IPS-11a (cell line): ENCODE results near the gene RUNX1.
"Not testable (repeated sequence)": the region's sequence is repeated elsewhere in the genome, so short reads cannot be mapped to it uniquely, and the experiment has no call there.

ENCODE experiments used
- H3K4me3 ChIP-seq: one replicate; pipeline ENCODE4 v1.5.1; 2013; ENCODE audit warnings: low read depth, low read length, control low read depth

RUNX1 gene

DNA sequence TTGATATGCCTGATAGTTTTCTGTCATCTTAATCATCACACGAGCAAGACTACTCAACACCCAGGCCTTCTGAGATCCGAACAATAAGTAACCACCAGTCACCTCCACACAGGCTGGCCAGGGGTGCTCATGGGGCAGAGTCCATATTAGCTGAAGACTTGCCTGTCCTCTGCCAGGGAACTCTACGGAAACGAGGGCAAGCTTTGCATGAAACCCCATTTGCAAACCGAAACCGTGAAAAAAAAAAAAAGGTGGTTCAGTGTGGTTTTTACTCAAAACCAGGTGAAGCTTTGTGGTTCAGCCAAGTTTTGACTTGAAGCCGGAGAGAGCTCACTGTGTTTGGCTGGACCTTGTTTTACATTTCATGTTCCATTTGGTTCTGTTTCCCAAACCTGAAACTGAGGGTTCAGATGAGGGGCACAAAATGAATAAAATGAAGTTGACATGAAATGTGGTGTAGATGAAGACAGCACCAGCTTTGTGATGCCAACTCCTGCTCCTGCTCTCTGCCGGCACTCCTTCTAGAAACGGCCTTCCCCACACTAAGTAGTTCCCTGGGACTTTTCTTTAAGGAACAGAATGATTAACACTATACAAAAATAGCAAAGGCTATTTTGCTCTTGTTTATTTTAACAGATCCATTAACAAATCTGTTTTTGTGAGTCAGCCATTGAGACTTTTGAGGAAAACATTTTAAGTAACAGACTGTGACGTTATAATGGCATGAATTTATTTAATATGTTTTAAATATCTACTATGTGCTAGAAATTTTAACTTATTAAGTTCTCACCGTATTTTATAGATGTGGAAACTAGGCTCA lies 74.7 kb downstream of the RUNX1 start:
- H3K4me3 ChIP-seq = no peak overlapping the region

DNA sequence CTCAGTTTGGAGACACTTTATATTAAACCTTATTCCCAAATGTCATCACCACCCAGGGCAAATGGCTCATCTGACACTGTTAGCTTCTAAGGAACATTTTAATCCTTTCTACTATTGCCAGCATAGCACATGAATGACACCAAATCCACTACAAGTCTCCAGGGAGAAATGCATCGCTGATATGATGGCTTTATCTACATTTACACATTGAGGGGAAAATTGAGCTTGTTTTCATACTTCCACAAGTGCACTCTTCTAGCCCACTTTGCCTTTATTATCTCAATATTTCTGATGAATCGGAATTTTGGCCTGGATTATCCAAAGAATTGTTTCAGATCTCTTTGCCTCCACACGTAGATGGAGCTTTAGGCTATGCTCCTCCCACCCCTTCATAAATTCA lies 75.4 kb downstream of the RUNX1 start:
- no peak overlapping the region for H3K4me3 ChIP-seq

DNA sequence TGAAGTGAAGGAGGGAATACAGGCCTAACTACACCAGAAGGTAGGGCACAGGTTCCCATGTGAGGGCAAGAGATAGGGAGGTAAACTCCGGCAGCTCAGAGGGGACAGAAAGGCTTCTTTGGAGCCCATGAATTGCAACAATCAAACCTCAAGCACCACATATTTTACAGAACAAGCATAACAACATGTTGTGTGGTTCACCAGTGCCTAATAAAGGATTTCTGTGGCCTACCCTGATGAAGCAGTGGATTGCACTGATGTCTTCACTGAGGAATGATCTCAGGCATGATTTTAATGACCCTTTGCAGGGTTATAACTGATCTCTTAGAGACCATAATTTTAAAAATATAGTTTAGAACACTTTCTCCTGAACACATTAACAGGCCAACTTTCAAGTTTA lies 77.4 kb downstream of the RUNX1 start:
- no peak overlapping the region for H3K4me3 ChIP-seq

DNA sequence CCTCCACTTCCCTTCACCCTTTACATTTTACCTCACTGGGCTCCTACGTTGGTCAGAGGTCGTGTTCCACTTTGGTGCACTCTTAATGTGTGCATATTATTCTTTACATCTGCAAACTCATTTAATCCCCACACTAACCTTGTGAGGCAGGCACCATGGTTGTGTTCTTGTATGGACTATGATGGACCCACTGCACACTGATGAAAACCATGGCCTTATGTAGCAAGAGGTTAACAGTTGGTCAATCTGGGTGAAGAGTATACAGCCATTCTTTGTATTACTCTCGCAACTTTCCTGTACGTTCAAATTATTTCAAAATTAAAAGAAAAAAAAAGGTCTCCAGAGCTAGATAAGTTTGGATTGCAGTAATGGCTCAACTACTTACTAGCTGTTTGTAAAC lies 78.5 kb downstream of the RUNX1 start:
- no peak overlapping the region for H3K4me3 ChIP-seq

DNA sequence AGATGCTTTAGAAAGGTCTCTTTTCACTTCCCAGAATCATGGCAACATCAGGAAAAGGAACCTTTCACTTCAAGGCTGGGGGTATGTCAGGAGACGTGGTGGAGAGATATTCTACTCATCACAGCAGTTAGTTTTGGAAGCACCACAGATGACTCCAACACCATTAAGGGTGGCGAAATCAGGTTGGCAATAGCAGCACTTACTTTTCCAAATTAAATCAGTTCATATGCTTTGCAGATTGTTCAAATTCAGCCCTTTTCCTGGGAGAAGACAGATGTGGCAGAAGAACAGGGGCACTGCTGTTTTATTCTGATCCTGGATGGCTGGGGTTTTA lies 79.0 kb downstream of the RUNX1 start:
- H3K4me3 ChIP-seq = no peak overlapping the region

DNA sequence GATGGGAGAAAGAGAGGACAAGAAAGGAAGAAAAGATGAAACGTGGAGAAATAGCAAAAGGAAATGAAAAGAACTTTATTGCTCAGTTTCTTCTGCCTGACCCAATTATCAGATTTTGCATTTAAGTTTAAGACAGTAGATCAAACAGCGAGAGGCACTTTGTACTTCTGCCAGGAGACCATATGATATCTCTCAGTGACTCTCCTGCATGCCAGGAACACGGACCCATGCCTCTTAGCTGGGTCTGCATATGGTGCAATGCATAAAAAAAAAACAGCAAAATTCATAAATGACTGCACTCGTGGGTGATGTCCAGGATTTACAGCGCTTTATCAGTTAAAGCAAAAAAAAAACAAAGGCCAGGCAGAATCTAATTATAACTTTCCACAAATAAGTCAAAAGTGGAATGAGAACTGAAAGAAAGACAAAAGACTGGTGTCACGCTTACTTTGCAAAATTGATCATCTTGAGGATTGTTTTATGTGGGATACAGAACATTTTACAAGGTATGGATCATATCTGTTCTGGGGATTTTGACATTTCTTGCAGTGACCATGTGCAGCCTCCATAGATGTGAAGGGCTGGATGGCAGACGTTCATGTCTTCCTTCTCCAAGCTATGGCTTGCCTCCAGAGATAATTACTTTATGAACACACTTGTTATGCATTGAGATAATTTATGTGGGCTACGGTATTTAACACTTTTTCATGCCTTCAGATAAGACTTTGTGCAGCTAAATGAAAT lies 79.5 kb downstream of the RUNX1 start:
- H3K4me3 ChIP-seq = no peak overlapping the region

DNA sequence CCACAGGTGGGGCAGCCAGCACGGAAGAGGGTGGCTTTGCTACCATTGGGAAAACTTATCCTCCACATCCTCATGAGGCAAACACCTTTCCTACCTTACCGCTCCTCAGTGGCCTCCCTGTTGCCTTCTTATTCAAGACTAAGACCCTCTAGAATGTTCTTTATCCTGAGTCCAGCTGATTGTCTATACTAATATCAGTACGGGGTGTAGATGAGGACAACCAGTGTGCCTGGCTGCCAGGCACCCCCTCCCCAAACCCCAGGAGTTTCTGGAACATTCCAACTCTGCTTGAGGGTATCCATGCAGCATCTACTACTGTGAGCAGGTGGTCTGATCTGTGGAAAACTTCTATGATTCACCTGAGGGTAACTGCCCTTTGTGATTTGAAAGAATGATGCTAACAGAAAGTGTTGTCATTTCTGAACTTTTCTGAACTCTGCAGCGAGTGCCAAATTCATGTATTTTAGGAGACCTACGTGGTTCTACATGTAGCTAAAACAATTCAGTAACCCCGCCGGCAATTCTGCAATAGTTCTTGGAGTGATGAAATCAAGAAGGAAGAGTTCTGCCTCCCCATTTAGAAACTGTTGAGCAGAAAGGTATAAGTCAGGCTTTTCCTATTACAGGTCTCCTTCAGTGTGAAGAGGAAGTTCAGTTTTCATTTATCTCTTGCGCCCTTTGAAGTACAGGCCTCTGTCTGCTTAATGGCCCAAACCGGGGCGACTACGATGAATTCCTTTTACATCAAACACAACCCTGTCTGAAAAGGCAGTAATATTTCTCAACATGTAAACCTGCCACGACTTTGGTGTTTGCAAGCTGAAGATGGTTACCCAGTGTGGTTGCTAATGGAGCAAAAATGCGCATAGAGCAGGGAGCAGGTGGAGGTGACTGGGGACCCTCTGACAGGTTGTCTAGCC lies 80.4 kb downstream of the RUNX1 start:
- no peak overlapping the region for H3K4me3 ChIP-seq

DNA sequence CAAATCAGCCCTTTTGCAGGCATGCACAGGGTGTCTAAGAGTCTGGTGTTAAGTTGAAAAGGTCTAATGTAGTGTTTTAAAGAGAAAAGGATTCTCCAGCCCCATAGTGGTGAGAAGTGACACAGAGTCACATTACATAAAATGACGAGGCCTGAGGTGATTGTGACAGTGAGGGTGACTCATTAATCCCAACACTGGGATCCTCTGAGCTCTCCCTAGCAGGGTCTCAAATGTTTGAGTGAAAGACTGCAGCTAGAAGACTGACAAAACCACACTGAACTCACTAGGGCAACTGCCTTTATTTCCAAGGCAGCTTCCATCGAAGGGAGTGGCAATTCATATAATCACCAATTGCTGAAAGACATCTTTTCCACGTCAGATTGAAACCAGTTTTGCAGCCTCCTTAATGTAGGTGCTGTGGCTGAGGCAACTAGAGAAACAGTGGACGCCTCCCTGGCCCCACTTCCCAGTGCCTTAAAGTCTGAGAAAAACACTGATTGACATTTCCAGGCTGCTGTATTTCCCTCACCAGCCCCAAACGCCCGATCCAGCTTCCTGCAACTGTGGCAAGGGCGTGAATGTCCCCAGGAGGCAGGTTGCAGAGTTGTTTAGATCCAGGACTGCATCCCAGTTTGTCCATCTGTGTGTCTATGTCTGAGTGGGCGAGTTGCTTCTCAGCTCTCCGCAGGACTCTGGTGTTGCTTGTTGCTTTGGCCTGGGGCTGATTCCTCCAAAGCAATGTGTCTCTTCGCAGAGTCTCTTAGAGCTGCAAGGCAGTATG lies 81.4 kb downstream of the RUNX1 start:
- H3K4me3 ChIP-seq = no peak overlapping the region

DNA sequence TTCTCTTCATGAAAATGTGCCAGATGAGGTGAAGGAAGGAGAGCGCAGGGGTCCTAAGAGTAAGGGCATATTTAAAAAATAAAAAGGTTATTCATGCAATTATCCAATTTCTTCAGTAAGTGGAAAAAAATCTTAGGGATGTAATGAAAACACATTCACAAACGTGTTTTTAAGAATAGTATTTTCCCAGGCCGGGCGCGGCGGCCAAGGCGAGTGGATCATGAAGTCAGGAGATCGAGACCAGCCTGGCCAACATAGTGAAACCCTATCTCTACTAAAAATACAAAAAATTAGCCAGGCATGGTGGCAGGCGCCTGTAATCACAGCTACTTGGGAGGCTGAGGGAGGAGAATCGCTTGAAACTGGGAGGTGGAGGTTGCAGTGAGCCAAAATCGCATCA lies 82.2 kb downstream of the RUNX1 start:
- not testable (repeated sequence) for H3K4me3 ChIP-seq

DNA sequence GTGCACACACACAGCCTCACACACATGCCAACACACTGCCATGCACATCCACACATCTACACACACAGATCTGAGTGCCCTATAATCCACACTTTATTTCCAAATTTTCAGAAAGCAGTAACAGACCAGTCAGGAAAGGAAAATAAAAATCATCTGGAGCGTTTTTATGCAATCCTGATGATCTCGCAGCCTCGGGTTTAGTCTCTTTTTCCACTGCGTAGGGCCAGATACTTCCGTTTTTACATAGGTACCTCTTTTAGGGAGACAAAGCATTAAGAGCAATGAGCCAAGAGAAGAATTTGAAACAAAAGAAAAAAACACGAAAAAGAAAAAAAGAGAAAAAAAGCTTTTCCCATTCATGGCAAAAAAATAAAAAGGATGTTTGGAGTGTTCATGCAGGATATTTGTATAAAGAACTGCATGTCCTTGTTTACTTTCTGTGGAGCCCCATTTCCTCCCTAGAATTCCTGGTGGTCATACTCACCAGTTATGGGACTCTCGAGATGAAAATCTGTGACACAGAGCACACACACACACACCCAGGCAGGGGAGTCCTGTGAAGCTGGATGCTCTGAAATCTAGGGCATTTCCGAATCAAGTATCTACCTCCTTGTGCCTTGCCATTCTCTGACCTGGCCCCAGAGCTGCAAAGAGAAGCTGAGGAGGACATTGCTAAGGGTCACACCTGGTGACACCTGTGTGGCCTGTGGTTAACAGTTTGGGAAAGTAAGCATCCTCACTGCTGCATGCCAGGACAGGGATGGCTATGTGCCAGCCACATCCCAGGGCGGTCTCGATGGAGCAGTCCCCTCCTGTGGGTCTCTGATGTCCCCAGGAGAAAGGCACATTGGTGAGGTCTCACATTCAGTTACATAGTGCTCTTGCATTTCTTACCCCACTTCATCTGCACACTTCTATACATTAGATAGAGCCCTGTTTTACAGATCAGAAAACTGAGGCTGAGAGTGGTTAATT lies 83.6 kb downstream of the RUNX1 start:
- no peak overlapping the region for H3K4me3 ChIP-seq

DNA sequence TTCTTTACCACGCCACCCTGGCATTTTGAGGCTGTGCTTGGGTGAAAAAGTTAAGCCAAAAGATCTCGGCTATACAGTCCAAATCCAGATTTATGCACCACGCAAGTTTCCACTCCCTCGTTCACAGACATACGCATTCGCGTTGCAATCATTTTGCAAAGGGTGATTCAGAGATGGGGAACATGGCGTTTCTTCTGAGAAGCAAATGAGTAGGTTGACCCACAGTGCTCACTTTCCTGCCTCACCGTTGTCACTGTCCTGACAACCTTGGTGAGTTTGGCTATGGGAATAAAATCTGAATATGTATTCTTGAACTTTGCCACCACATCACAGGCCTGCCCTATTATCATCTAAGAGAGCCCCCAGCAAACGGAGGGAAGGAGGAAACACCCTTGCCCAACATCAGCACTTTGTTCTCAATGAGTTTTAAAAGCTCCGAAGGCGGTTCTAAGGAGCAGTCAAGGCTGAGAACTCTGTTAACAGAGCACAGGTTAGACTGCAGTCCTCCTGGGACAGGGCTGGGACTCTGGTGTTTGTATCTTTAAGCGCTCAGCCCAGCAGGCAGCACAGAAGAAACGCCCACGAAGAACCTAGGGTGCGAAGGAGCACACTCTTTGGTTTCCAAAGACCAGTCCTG lies 86.4 kb downstream of the RUNX1 start:
- H3K4me3 ChIP-seq = no peak overlapping the region

DNA sequence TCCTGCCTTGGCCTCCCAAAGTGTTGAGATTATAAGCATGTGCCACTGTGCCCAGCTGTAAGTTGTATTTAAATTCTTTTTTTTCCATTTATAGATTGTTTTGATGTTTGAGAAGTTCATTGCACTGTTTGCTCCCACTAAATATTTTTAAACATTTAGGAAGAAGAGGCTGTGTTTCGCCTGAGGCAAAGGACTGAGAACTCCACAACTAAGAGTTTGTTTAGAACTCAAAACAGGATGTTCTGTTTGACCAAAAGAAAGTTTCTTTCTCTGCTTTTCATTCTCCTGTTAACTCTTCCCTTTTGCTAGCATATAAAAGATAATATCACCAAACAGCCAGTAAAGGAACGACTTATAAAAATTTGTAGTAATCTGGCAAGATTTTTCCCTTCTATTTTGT lies 87.0 kb downstream of the RUNX1 start:
- H3K4me3 ChIP-seq = no peak overlapping the region

DNA sequence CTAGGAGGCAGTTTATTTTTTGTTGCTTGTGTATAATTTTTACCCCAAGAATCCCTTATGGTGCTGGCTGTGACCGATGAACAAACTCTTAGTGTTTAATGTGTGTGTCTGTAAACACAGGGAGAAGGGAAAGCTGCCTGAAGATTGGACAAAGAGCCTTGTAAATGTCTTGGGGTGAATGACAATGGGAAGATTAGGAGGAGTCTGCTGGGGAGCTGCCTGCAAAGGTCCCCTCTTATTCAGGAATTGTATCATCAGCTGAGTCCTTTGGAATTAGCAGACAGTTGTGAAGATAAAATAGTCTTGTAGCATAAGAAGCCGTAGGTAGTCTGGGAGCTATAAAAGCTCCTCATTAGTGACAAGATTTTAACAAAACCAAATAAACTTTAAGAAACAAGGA lies 88.4 kb downstream of the RUNX1 start:
- H3K4me3 ChIP-seq = no peak overlapping the region

DNA sequence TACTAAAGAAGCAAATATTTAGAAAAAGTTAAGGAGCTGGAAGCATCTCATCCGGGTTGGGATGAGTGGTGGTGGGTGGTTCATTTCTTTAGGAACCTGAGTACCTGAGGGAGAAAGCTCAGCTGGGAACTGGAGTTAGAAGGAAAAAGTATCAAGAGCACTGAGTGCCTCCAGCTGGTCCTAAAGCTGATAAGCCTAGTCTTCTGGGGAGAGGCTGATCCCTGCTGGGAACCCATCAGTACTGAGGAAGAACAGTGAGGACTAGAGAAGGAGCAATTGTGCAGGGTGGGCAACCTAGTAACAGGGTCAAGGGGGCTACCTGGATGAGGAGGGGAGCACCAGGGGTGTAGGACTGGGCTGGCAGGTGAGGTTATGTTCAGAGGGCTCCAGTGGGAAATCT lies 89.5 kb downstream of the RUNX1 start:
- no peak overlapping the region for H3K4me3 ChIP-seq

DNA sequence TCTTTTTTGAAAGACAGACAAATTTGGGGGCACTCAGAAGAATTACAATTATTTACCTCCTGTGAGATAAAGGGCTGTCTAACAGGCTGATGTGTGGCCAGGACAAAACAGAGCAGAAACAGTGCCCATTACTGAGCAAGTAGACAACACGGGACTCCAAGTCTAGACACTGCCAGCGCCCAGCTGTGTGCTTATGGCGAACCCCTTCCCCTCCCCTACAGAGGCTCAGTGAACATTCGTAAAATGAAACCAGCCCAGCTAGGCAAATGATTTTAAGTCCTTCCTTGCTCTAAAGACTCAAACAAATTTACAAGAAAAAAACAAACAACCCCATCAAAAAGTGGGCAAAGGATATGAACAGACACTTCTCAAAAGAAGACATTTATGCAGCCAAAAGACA lies 91.1 kb downstream of the RUNX1 start:
- H3K4me3 ChIP-seq = no peak overlapping the region

DNA sequence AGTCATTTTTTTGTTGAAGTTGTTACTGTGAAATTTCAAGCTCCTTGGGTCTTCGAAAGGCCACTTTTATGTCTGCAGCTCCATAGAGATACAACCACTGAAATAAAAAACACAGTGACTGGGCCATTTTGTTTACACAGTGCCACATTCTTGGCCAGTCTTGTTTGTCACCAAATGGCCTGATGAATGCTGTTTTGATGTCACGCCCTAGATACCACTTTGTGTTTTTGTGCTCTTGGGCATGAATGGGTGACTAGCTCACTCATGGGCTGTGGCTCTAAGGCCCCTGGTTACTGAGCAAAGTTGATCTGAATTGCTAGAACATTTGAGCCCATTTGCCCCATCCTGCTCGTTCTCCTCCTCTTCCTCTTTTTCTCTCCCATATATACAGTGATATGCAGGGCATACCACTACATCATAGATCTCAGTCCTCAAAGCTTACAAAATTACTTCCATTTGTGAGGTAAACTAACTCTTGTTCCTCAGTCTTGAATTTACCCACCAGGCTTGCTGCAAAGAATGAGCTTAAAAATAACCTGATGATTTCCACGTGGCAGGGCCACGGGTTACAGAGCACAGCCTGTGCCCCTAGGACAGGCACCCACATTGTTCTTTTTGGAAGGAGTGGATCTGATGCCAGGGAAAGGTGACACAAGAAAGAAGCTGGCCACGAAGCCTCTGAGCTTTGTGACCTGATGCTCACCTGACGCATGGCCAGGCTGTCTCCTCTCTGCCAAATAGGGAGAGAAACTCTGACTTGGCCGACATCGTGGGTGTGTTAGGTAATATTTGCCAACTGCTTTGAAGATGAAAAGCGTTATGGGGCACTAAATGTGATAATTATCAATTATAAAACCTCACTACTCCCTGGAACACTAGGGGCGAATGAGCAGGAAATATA lies 92.4 kb downstream of the RUNX1 start:
- H3K4me3 ChIP-seq = no peak overlapping the region

DNA sequence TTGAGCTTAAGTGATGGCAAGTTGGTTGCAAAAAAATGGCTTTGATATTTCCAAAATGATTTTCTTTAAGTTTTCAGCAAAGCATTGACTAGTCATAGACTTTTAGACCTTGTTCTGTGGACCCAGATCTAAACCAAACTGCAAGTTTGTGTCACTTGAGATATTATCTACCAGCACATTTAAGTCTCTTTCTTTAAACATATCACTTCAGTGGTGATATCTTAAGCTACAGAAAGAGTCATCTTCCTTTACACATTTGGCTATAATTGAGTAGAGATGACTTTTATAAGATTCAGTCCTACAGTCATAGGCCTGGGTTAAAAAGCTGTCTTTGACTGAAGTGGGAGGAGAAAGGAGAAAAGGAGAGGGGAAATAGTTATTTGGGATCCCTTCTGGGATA lies 95.2 kb downstream of the RUNX1 start:
- H3K4me3 ChIP-seq = no peak overlapping the region

DNA sequence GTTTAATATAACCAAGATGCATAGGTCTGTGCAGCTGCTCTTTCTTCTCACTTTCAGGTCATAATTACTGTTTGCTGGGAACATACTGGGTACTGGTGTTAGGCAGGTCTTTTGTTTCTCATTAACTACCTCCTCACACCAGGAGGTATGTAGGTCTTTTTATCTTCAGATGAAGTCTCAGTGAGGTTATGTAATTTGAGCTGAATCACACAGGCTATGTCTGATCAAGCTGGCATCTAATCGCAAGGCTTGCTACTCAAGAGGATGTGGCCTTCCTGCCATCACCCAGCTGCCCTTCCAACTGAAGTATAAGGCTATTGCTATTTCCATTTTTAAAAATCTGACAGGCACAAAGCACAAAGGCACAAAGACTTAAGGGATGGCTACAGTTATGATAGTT lies 96.4 kb downstream of the RUNX1 start:
- H3K4me3 ChIP-seq = no peak overlapping the region
